HG03196 (cell line): ENCODE data around the gene WDR59.

Experiments
- ATAC-seq: cut with Tn5 transposase; IDR thresholded peaks from one replicate; pipeline ENCODE4 v1.9.1; 2021; ENCODE audit not compliant: unreplicated experiment

WDR59 gene

GRCh38 chr16:74825016-74825415 is 159.9 kb downstream of the WDR59 start:
- ATAC-seq: no peak
